Kidney glomerular epithelial cell (primary cell): ENCODE data around the gene ABHD1.
A peak's percentile ranks its signal among the peaks of the same experiment; 100 is the strongest.
"Not testable (repeated sequence)": the region's sequence is repeated elsewhere in the genome, so short reads cannot be mapped to it uniquely, and the experiment has no call there.

ENCODE experiments used
- DNase-seq: peaks from one replicate; lab custom pipeline; 2025; lab: John Stamatoyannopoulos, UW

Gene ABHD1

GRCh38 chr2:27123302-27124150 lies at the start of gene ABHD1:
TSS of gene ABHD1 (plus strand) at chr2:27123815. CDS start at chr2:27123949, 134 bp downstream.
- no peak for DNase-seq

- DNase-seq, result no peak
Measured at GRCh38 chr2:27074738-27075565, 48.7 kb upstream of the ABHD1 start.

GRCh38 chr2:27075566-27075871 lies 48.1 kb upstream of the ABHD1 start:
- DNase-seq, result not testable (repeated sequence)

GRCh38 chr2:27076323-27076722 lies 47.3 kb upstream of the ABHD1 start:
- DNase-seq, result no peak

- no peak for DNase-seq
Measured at GRCh38 chr2:27077231-27077630, 46.4 kb upstream of the ABHD1 start.

GRCh38 chr2:27078267-27079194 lies 45.1 kb upstream of the ABHD1 start, which contains the start of gene EMILIN1:
TSS of gene EMILIN1 (plus strand) at chr2:27078615. CDS start at chr2:27079066, 451 bp downstream.
- no peak for DNase-seq

GRCh38 chr2:27079233-27080139 lies 44.1 kb upstream of the ABHD1 start:
- no peak for DNase-seq

- DNase-seq, result no peak
Measured at GRCh38 chr2:27080140-27080469, 43.5 kb upstream of the ABHD1 start.

- no peak for DNase-seq
Measured at GRCh38 chr2:27080603-27080936, 43.0 kb upstream of the ABHD1 start.

GRCh38 chr2:27081984-27082772 lies 41.4 kb upstream of the ABHD1 start:
- no peak for DNase-seq

GRCh38 chr2:27082773-27083409 lies 40.7 kb upstream of the ABHD1 start:
- no peak for DNase-seq

- DNase-seq, result no peak
Measured at GRCh38 chr2:27083410-27084296, 40.0 kb upstream of the ABHD1 start.

GRCh38 chr2:27084297-27085061 lies 39.1 kb upstream of the ABHD1 start:
- DNase-seq, result no peak

- DNase-seq, result no peak
Measured at GRCh38 chr2:27085062-27085672, 38.4 kb upstream of the ABHD1 start.

GRCh38 chr2:27085673-27086089 lies 37.9 kb upstream of the ABHD1 start:
- no peak for DNase-seq

GRCh38 chr2:27086090-27086723 lies 37.4 kb upstream of the ABHD1 start:
- peak; percentile 65 for DNase-seq
